Natural killer cell (primary cell): ENCODE measurements around the gene TTC8. TPM values are rescaled to one million over a fixed set of nuclear protein-coding genes. Genes with fewer than 3 reads are reported as not detected.

ENCODE experiments used
- ATAC-seq, 3 donors: fragments of 150-1000 bp in 2 of 3; fragments of 200-7000 bp in 1 of 3; cut with Tn5 transposase; 1 replicate in 1 of 3; 2 replicates in 2 of 3; pipeline ENCODE4 v1.10.0; 2021; ENCODE audit warnings: mild to moderate bottlenecking in 2 of 3, moderate library complexity in 2 of 3
- DNase-seq, 2 donors: peaks; one replicate each; pipeline versions ENCODE4 v3.0.0 to v3.0.0-alpha.2; 2013 to 2021; ENCODE audit warnings: mixed read lengths in 1 of 2
- H3K27ac ChIP-seq: one replicate; pipeline ENCODE4 v1.5.1; 2013; ENCODE audit warnings: mild to moderate bottlenecking, low read length
- H3K27me3 ChIP-seq: one replicate; pipeline ENCODE4 v1.6.1; 2013; ENCODE audit warnings: low read length; ENCODE audit not compliant: control insufficient read depth, insufficient read depth
- H3K36me3 ChIP-seq: one replicate; pipeline ENCODE4 v1.6.1; 2013; ENCODE audit warnings: low read length; ENCODE audit not compliant: control insufficient read depth, insufficient read depth
- H3K4me1 ChIP-seq: one replicate; pipeline ENCODE4 v1.6.1; 2013; ENCODE audit warnings: low read length; ENCODE audit not compliant: control insufficient read depth, insufficient read depth
- H3K4me3 ChIP-seq: one replicate; pipeline ENCODE4 v1.5.1; 2013; ENCODE audit warnings: low read length
- H3K9me3 ChIP-seq: one replicate; pipeline ENCODE4 v1.6.1; 2013; ENCODE audit warnings: low read length; ENCODE audit not compliant: control insufficient read depth, insufficient read depth
- H3K27ac Mint-ChIP-seq, 2 donors: one replicate each; pipeline ENCODE4 v1.8.0; 2022; ENCODE audit warnings: mild to moderate bottlenecking in 2 of 2, mixed read lengths in 2 of 2, moderate library complexity in 1 of 2
- H3K27me3 Mint-ChIP-seq, 2 donors: one replicate each; pipeline ENCODE4 v1.8.0; 2022; ENCODE audit warnings: low read depth in 2 of 2, mixed read lengths in 2 of 2
- H3K36me3 Mint-ChIP-seq: one replicate; pipeline ENCODE4 v1.8.0; 2022; ENCODE audit warnings: mixed read lengths
- H3K4me1 Mint-ChIP-seq, 2 donors: one replicate each; pipeline ENCODE4 v1.8.0; 2022; ENCODE audit warnings: mixed read lengths in 2 of 2
- H3K4me3 Mint-ChIP-seq: one replicate; pipeline ENCODE4 v1.8.0; 2022; ENCODE audit warnings: mild to moderate bottlenecking, moderate library complexity, mixed read lengths
- H3K9me3 Mint-ChIP-seq, 2 donors: one replicate each; pipeline ENCODE4 v1.8.0; 2022; ENCODE audit warnings: mixed read lengths in 2 of 2
- CTCF ChIP-seq: fragments of 200-600 bp; IDR thresholded peaks from one replicate; pipeline ENCODE4 v1.8.0; 2022; ENCODE audit warnings: antibody characterized with exemption
- WGBS: methylation state at CpG from one replicate; pipeline ENCODE4 v1.1.7; 2013; ENCODE audit warnings: missing lambda C conversion rate; ENCODE audit not compliant: insufficient coverage; 5-methylcytosine and 5-hydroxymethylcytosine counted together
- intact Hi-C: fragments of 100-400 bp; cut with micrococcal nuclease; formaldehyde crosslinking; loops from one replicate; pipeline ENCODE4 v1.14.2; 2022
- total RNA-seq, 4 donors: library from RNA; stranded (reverse); fragments of 120-200 nt in 1 of 4; gene quantifications; one replicate each; pipeline versions ENCODE4 v1.2.3 to v1.2.4, GENCODE V29; 2013 to 2022

The TTC8 gene
- total RNA-seq, 3 donors from 2014 or later (not counting 1 experiment from before 2014, with no cell fraction given), result 1.3 to 2.4 (median 1.9) TPM

- DNase-seq (no peak), ATAC-seq (no peak)
- H3K27ac Mint-ChIP-seq, result no peak overlapping the region
- H3K4me1 Mint-ChIP-seq, result no peaks in the 10 kb centered on the region
- intact Hi-C loops, result no loop called here
- H3K36me3 Mint-ChIP-seq, result peaks cover 7% of the 10 kb centered on the region
- no peaks in the 10 kb centered on the region for H3K27me3 Mint-ChIP-seq
- H3K9me3 ChIP-seq, result peaks cover 8% of the 10 kb centered on the region
- H3K36me3 ChIP-seq, result no peaks in the 10 kb centered on the region
- 100% methylated on average over 1 of the region's 2 CpGs for WGBS
- peaks cover 3 to 6% of the 10 kb centered on the region in 2 donors for H3K9me3 Mint-ChIP-seq
- no peak for TF ChIP-seq CTCF
- no peak overlapping the region for H3K27ac ChIP-seq
- no peaks in the 10 kb centered on the region for H3K27me3 ChIP-seq
- no peaks in the 10 kb centered on the region for H3K4me1 ChIP-seq
- H3K4me3 Mint-ChIP-seq, result no peak overlapping the region
- H3K4me3 ChIP-seq, result no peak overlapping the region
Observed at GRCh38 chr14:88877192-88877591, 52.7 kb downstream of the TTC8 start.

- H3K9me3 Mint-ChIP-seq, result peaks cover 3 to 7% of the 10 kb centered on the region in 2 donors
- H3K27ac Mint-ChIP-seq, result no peak overlapping the region
- H3K36me3 Mint-ChIP-seq, result peaks cover 7% of the 10 kb centered on the region
- ATAC-seq (no peak), DNase-seq (no peak)
- no peak overlapping the region for H3K27ac ChIP-seq
- H3K36me3 ChIP-seq, result no peaks in the 10 kb centered on the region
- H3K4me1 ChIP-seq, result no peaks in the 10 kb centered on the region
- no peak overlapping the region for H3K4me3 ChIP-seq
- 86% methylated on average over 4 of the region's 4 CpGs for WGBS
- intact Hi-C loops, result no loop called here
- peaks cover 16% of the 10 kb centered on the region for H3K9me3 ChIP-seq
- H3K4me3 Mint-ChIP-seq, result no peak overlapping the region
- peaks cover 2 to 6% of the 10 kb centered on the region in 2 donors for H3K27me3 Mint-ChIP-seq
- TF ChIP-seq CTCF, result no peak
- no peaks in the 10 kb centered on the region for H3K27me3 ChIP-seq
- H3K4me1 Mint-ChIP-seq, result no peaks in the 10 kb centered on the region
Observed at GRCh38 chr14:88879022-88879421, 54.6 kb downstream of the TTC8 start.

- Mint-ChIP-seq H3K9me3 (peaks cover 3 to 10% of the 10 kb centered on the region in 2 donors), H3K4me1 (no peaks in the 10 kb centered on the region), H3K4me3 (no peak overlapping the region), H3K27me3 (peaks cover 7 to 35% of the 10 kb centered on the region in 2 donors), H3K36me3 (peaks cover 7% of the 10 kb centered on the region), H3K27ac (no peak overlapping the region)
- intact Hi-C loops, result no loop called here
- Histone ChIP-seq H3K4me3 (no peak overlapping the region), H3K36me3 (no peaks in the 10 kb centered on the region), H3K27ac (no peak overlapping the region), H3K4me1 (no peaks in the 10 kb centered on the region), H3K27me3 (no peaks in the 10 kb centered on the region), H3K9me3 (peaks cover 16% of the 10 kb centered on the region)
- DNase-seq (no peak), ATAC-seq (no peak)
- 85% methylated on average over 1 of the region's 1 CpG for WGBS
- no peak for TF ChIP-seq CTCF
Observed at GRCh38 chr14:88882236-88882635, 57.8 kb downstream of the TTC8 start.

GRCh38 chr14:88895116-88895515 lies 70.7 kb downstream of the TTC8 start:
- Mint-ChIP-seq H3K27me3 (peaks cover 16 to 23% of the 10 kb centered on the region in 2 donors), H3K4me1 (no peaks in the 10 kb centered on the region)
- H3K27ac ChIP-seq, result no peak overlapping the region

More at GRCh38 chr14:88895116-88895515, 70.7 kb downstream of the TTC8 start:
- intact Hi-C loops, result no loop called here
- H3K36me3 ChIP-seq, result no peaks in the 10 kb centered on the region
- H3K27me3 ChIP-seq, result no peaks in the 10 kb centered on the region
- DNase-seq (no peak), ATAC-seq (no peak)
- no peaks in the 10 kb centered on the region for H3K4me1 ChIP-seq
- Mint-ChIP-seq H3K36me3 (no peaks in the 10 kb centered on the region), H3K9me3 (no peaks in the 10 kb centered on the region), H3K4me3 (no peak overlapping the region), H3K27ac (no peak overlapping the region)
- WGBS, result 83% methylated on average over 3 of the region's 4 CpGs
- H3K4me3 ChIP-seq, result no peak overlapping the region
- H3K9me3 ChIP-seq, result no peaks in the 10 kb centered on the region
- TF ChIP-seq CTCF, result no peak
